GM23338 (cell line): Measurements from ENCODE around the gene RGS7. TPM values are rescaled to one million over a fixed set of nuclear protein-coding genes. Genes with fewer than 3 reads are reported as not detected.

Experiments used
- ATAC-seq: fragments of 200-7000 bp; cut with Tn5 transposase; 3 replicates; pipeline ENCODE4 v1.9.1; 2020
- DNase-seq: peaks from one replicate; pipeline ENCODE4 v3.0.0-alpha.2; 2015; ENCODE audit warnings: low spot score
- H2AFZ ChIP-seq: fragments of 200-600 bp; sonication (generic); 2 replicates; pipeline ENCODE4 v1.8.0; 2016; ENCODE audit warnings: antibody characterized with exemption, mild to moderate bottlenecking, moderate library complexity
- H3F3A ChIP-seq: fragments of 200-600 bp; sonication (generic); replicated peaks from 2 replicates; pipeline ENCODE4 v1.8.0; 2017; ENCODE audit warnings: antibody characterized with exemption, mixed run types, low read depth
- H3K27ac ChIP-seq: fragments of 200-600 bp; sonication (generic); 2 replicates; pipeline ENCODE4 v1.6.1; 2016; ENCODE audit warnings: low read depth
- H3K27me3 ChIP-seq: fragments of 200-600 bp; sonication (generic); 2 replicates; pipeline ENCODE4 v1.8.0; 2016; ENCODE audit warnings: mild to moderate bottlenecking, mixed run types, moderate library complexity; ENCODE audit not compliant: insufficient read depth
- H3K36me3 ChIP-seq: fragments of 200-600 bp; sonication (generic); 2 replicates; pipeline ENCODE4 v1.8.0; 2016; ENCODE audit warnings: mild to moderate bottlenecking; ENCODE audit not compliant: insufficient read depth
- H3K4me1 ChIP-seq: fragments of 200-600 bp; sonication (generic); 2 replicates; pipeline ENCODE4 v1.8.0; 2016; ENCODE audit warnings: mild to moderate bottlenecking, moderate library complexity; ENCODE audit not compliant: insufficient read depth
- H3K4me2 ChIP-seq: fragments of 200-600 bp; sonication (generic); 2 replicates; pipeline ENCODE4 v1.7.1; 2017; ENCODE audit warnings: mixed run types
- H3K4me3 ChIP-seq: fragments of 200-600 bp; sonication (generic); 2 replicates; pipeline ENCODE4 v1.6.1; 2016; ENCODE audit warnings: mixed run types
- H3K79me2 ChIP-seq: fragments of 200-600 bp; sonication (generic); replicated peaks from 2 replicates; pipeline ENCODE4 v1.8.0; 2017; ENCODE audit warnings: mild to moderate bottlenecking; ENCODE audit not compliant: insufficient read depth
- H3K9me2 ChIP-seq: fragments of 200-600 bp; sonication (generic); 2 replicates; pipeline ENCODE4 v1.8.0; 2017; ENCODE audit not compliant: insufficient read depth
- H4K20me1 ChIP-seq: fragments of 200-600 bp; sonication (generic); replicated peaks from 2 replicates; pipeline ENCODE4 v1.8.0; 2017; ENCODE audit warnings: mild to moderate bottlenecking; ENCODE audit not compliant: insufficient read depth
- H3K27ac Mint-ChIP-seq: 2 replicates; pipeline ENCODE4 v1.8.0; 2020; ENCODE audit warnings: inconsistent platforms, mild to moderate bottlenecking, moderate library complexity, mixed read lengths
- H3K27me3 Mint-ChIP-seq: 3 replicates; pipeline ENCODE4 v1.8.0; 2022; ENCODE audit warnings: low read depth, mild to moderate bottlenecking, moderate library complexity, mixed read lengths, inconsistent platforms; ENCODE audit not compliant: insufficient read depth, poor library complexity
- H3K36me3 Mint-ChIP-seq: 3 replicates; pipeline ENCODE4 v1.8.0; 2021; ENCODE audit warnings: low read depth, mild to moderate bottlenecking, inconsistent platforms, moderate library complexity, mixed read lengths
- H3K4me1 Mint-ChIP-seq: 3 replicates; pipeline ENCODE4 v1.8.0; 2020; ENCODE audit warnings: mild to moderate bottlenecking, inconsistent platforms, mixed read lengths
- H3K4me3 Mint-ChIP-seq: 3 replicates; pipeline ENCODE4 v1.8.0; 2021; ENCODE audit warnings: moderate library complexity, mild to moderate bottlenecking, inconsistent platforms, mixed read lengths
- H3K9me3 Mint-ChIP-seq: 3 replicates; pipeline ENCODE4 v1.8.0; 2020; ENCODE audit warnings: moderate library complexity, mild to moderate bottlenecking, inconsistent platforms, mixed read lengths
- CREB1 ChIP-seq: fragments of 250-450 bp; sonication (Bioruptor Pico); IDR thresholded peaks from 2 replicates; pipeline ENCODE4 v1.5.0; 2020; ENCODE audit warnings: low read depth, mild to moderate bottlenecking, moderate library complexity
- CTCF ChIP-seq, 2 experiments: fragments of 200-600 bp in 1 of 2; sonication (generic) in 1 of 2; conservative IDR thresholded peaks; 2 replicates each; pipeline versions ENCODE4 v1.5.1 to v1.6.1; 2016 to 2017; ENCODE audit warnings: antibody characterized with exemption in 2 of 2, low read depth in 2 of 2, mild to moderate bottlenecking in 2 of 2, moderate library complexity in 1 of 2
- ETS1 ChIP-seq: IDR thresholded peaks from 2 replicates; pipeline ENCODE4 v1.6.1; 2016; ENCODE audit warnings: antibody characterized with exemption
- JUNB ChIP-seq: IDR thresholded peaks from one replicate; pipeline ENCODE4 v1.6.1; 2016; ENCODE audit warnings: antibody characterized with exemption; ENCODE audit not compliant: unreplicated experiment
- POLR2AphosphoS5 ChIP-seq: IDR thresholded peaks from 2 replicates; pipeline ENCODE4 v1.6.1; 2016; ENCODE audit warnings: antibody characterized with exemption, low read depth
- STAT1 ChIP-seq: IDR thresholded peaks from one replicate; pipeline ENCODE4 v1.6.1; 2016; ENCODE audit warnings: antibody characterized with exemption; ENCODE audit not compliant: unreplicated experiment
- ZNF114 ChIP-seq: fragments of 250-450 bp; sonication (Bioruptor Pico); IDR thresholded peaks from 2 replicates; pipeline ENCODE4 v1.5.0; 2020; ENCODE audit warnings: mild to moderate bottlenecking, moderate library complexity
- ZNF462 ChIP-seq: fragments of 250-450 bp; sonication (Bioruptor Pico); IDR thresholded peaks from 2 replicates; pipeline ENCODE4 v1.5.0; 2020; ENCODE audit warnings: mild to moderate bottlenecking, moderate library complexity
- polyA plus RNA-seq: library from polyadenylated mRNA; unstranded; fragments of >200 nt; fragmentation: Nextera tagmentation; extraction: Ambion mirVana; gene quantifications from 2 replicates; pipeline ENCODE4 v1.2.1, GENCODE V29; 2016
- total RNA-seq: library from RNA; depleted of rRNA; stranded (reverse); fragments of >200 nt; shearing (Covaris generic); gene quantifications from 2 replicates; pipeline ENCODE4 v1.2.3, GENCODE V29; 2014

Gene RGS7
- total and polyA plus RNA-seq, 2 experiments from 2014 or later = 2.0 to 2.2 TPM

- H3K4me2 ChIP-seq = no peak overlapping the region
- peaks cover 2% of the 10 kb centered on the region for H3K27me3 Mint-ChIP-seq
- no peaks in the 10 kb centered on the region for H3K9me2 ChIP-seq
- no peaks in the 10 kb centered on the region for H3K27me3 ChIP-seq
- no peaks in the 10 kb centered on the region for H3K79me2 ChIP-seq
- H3K4me3 Mint-ChIP-seq = no peak overlapping the region
- H3K4me1 ChIP-seq = peaks cover 12% of the 10 kb centered on the region
- TF ChIP-seq CTCF (conservative IDR thresholded peaks at IDR 0.05; ENCODE audit: low read depth in 2 of 2) (no peak), ETS1 (no peak)
- no peak overlapping the region for H2AFZ ChIP-seq
- no peak overlapping the region for H3K4me3 ChIP-seq
- no peaks in the 10 kb centered on the region for H3K36me3 ChIP-seq
- no peaks in the 10 kb centered on the region for H3F3A ChIP-seq
- H3K27ac Mint-ChIP-seq = no peak overlapping the region
- DNase-seq (no peak), ATAC-seq (no peak)
- H3K36me3 Mint-ChIP-seq = peaks cover 14% of the 10 kb centered on the region
- peaks cover 15% of the 10 kb centered on the region for H3K9me3 Mint-ChIP-seq
- H4K20me1 ChIP-seq = no peaks in the 10 kb centered on the region
- peaks cover 12% of the 10 kb centered on the region for H3K4me1 Mint-ChIP-seq
- H3K27ac ChIP-seq = no peak overlapping the region
These were observed 48.5 kb downstream of the RGS7 start for GRCh38 chr1:241308471-241308870.

GRCh38 chr1:241308011-241308410 is 49.0 kb downstream of the RGS7 start:
- Histone ChIP-seq H3K4me2 (no peak overlapping the region), H3K9me2 (no peaks in the 10 kb centered on the region), H3K4me3 (no peak overlapping the region), H3F3A (no peaks in the 10 kb centered on the region), H3K27ac (no peak overlapping the region), H2AFZ (no peak overlapping the region), H4K20me1 (no peaks in the 10 kb centered on the region), H3K27me3 (no peaks in the 10 kb centered on the region), H3K36me3 (no peaks in the 10 kb centered on the region), H3K4me1 (peaks cover 12% of the 10 kb centered on the region), H3K79me2 (no peaks in the 10 kb centered on the region)
- peaks cover 18% of the 10 kb centered on the region for H3K36me3 Mint-ChIP-seq
- H3K27me3 Mint-ChIP-seq = peaks cover 2% of the 10 kb centered on the region
- TF ChIP-seq ETS1 (no peak), CREB1 (no peak), ZNF462 (CRISPR knock-in tag) (no peak), POLR2AphosphoS5 (no peak), ZNF114 (CRISPR knock-in tag) (no peak), JUNB (no peak), STAT1 (no peak)
- H3K4me3 Mint-ChIP-seq = no peak overlapping the region
- H3K4me1 Mint-ChIP-seq = peaks cover 12% of the 10 kb centered on the region
- no peak overlapping the region for H3K27ac Mint-ChIP-seq
- peaks cover 19% of the 10 kb centered on the region for H3K9me3 Mint-ChIP-seq
- ATAC-seq (no peak), DNase-seq (no peak)
